Adrenal gland (tissue), 5 donors: Measurements from ENCODE around the gene SFI1.

Experiments used
- CTCF ChIP-seq, 6 experiments: fragments of 450-650 bp in 4 of 6; fragments of 200-600 bp in 2 of 6; sonication (generic) in 1 of 6; IDR thresholded peaks; 1 replicate in 5 of 6; 2 replicates in 1 of 6; pipeline versions ENCODE4 v1.5.1 to v1.8.0; 2016 to 2021; ENCODE audit warnings: antibody characterized with exemption in 6 of 6, mild to moderate bottlenecking in 2 of 6, moderate library complexity in 1 of 6
- POLR2A ChIP-seq, 2 donors: fragments of 450-650 bp; IDR thresholded peaks; one replicate each; pipeline ENCODE4 v1.6.1; 2017; ENCODE audit warnings: antibody characterized with exemption in 2 of 2, mild to moderate bottlenecking in 2 of 2, moderate library complexity in 1 of 2
- donor health status: DM: no; HTN: no; CAD: no.

GRCh38 chr22:31561970-31562369 is 65.6 kb downstream of the SFI1 start:
- TF ChIP-seq CTCF (IDR thresholded peaks at IDR 0.05) (no peak), POLR2A (IDR thresholded peaks at IDR 0.05) (no peak)
